GM18867 (cell line): ENCODE results near the gene ZNF511.
A peak's percentile ranks its signal among the peaks of the same experiment; 100 is the strongest.

Experiments used
- ATAC-seq: cut with Tn5 transposase; IDR thresholded peaks from one replicate; pipeline ENCODE4 v1.9.1; 2021; ENCODE audit warnings: mild to moderate bottlenecking, moderate library complexity; ENCODE audit not compliant: unreplicated experiment

ZNF511 gene

DNA sequence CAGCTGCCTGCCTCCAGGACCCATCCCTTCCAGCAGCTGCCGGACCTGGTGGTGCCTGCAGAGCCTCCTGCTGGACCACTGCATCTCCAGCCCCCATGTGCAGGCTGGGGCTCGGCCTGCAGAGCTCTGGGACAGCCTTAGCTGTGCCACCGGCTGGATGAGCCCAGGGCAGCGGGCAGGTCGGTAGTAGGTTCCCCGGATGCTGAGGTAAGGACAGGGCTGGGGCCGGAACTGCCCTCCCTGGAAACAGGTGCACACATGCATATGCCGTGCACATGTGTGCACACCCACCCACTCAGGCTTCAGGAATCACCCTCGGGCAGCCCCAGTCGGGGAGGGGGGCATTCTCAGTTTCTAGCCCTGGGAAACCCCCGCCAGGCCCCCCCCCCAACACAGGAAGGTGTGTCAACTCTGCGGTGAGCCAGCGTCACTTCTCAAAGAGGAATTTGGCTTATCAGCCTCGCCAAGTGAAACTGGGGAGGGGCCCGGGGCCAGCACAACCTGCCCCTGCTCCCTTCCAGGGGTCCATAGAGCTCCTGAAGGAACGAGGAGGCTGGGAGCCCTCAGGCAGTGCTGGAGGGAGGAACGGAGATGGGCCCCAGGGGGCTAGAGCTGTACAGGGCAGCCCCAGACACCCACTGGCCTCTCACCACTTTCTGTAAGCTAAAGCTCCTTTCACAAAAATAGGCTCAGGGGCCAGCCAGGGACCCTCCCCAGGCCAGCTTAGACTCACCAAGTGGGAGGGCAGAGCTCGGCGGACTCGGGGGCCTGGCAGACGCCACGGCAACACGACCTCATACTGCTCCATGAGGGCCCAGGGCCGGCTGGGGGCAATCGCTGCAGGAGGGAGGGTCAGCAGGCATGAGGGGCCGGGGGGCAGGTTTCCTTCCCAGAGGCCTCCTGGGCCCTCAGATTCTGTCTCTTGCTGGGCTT lies 33.7 kb upstream of the ZNF511 start:
- ATAC-seq: peak; percentile 50

DNA sequence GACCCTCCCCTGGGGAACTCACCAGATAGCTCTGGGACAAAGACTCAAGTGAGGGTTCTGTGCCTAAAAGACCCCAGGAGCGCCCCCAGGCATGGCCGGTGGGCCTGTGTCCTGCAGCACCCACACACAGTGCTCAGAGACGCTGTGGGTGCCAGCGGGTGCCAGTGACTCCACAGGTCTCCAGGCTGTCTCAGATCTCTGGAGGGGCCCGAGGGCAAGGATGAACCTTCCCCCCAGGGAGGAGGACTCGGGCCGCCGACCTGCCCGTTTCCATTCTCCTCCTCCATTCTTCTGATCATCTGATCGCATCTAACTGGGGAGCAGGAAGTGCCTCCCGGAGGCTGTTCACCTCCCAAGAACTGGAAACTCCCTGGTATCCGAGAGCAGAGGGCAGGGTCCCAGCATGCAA lies 33.0 kb upstream of the ZNF511 start:
- ATAC-seq: peak; percentile 33

DNA sequence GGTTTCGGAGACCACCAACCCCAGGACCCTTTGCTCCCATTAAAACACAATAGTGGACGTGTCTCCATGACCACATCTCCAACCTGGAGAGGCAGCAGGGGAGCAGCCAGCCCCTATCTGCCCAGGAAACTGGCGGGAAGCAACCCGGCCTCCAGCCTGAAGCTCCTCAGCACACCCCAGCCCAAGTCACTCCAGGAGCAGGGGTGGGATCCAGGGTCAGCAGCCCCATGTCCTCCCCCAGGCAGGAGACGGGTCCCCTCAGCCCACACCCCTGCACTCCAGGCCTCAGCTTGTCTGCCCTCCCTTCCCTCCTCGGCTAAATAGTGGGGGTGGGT lies 32.6 kb upstream of the ZNF511 start:
- ATAC-seq: no peak

DNA sequence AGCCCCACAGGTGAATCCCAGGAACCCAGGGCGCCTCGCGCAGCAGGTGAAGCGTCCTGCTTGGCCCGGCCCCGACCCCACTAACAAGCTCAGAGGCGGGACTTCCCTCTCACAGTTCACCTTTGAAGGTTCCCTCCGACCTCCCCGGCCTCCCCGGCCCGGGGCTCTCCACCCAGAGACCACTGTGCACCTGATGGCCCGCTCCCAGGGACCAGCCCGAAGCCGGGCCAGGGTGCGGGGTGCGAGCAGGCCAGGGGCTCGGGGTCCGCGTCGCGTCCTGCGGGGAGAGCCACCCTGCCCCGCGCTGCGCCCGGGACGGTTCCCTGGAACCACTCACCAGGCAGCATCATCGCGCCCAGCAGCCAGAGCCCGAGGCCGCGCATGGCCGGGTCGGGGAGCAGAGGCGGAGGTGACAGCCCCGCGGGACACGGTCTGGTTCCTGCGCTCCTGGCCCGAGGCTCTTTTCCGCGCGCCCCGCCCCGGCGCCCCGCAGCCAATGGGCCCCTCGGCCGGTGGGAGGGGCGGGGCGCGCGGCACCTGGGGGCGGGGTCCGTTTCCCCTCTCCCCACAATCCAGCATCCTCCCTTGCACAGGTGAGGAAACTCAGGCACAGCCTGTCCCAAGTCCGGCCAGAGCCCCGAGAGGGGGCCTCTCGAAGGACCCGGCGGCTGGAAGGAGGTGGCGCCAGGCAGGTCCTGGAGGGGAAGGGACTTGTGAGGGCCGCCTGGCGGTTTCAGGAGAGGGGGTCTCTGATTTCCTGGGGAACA lies 32.1 kb upstream of the ZNF511 start, which contains the start of gene ADAM8:
Gene ADAM8 (minus strand): TSS at position 434 of the 767 bp plus-strand sequence. CDS start 51 bp downstream, at position 383.
- peak; percentile 60 for ATAC-seq

DNA sequence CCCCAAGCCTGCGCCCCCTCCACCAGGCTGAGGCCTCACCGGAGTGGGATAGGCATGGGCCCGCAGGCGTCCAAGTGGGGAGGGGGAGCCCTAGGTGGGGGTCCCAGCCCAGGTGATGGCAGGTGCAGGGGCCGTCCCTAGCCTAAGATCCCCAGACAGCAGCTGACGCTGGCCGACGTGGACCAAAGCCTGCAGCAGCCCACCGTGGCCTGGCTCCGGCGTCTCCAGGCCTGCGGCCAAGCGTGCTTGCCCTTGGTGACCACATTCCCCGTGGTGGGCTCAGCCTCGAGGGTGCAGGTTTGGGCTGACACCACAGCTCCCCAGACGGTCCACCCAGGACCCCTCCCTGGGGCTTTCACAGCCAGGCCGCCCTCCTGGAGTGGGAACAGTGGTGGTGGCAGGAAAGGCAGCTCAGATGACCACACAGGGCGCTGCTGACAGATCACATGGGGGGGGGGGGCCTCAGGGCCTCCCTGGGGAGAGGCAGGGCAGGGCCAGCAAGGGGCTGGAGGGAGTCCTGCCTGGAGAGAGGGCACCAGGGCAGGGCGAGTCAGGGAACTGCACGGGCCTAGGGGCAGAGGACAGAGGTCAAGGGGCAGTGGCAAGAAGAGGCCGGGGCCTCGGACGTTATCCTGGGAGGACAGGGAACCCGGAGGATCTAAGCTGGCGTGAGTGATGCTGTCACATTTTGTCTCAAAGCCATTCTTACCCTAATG lies 31.3 kb upstream of the ZNF511 start:
- ATAC-seq: no peak

DNA sequence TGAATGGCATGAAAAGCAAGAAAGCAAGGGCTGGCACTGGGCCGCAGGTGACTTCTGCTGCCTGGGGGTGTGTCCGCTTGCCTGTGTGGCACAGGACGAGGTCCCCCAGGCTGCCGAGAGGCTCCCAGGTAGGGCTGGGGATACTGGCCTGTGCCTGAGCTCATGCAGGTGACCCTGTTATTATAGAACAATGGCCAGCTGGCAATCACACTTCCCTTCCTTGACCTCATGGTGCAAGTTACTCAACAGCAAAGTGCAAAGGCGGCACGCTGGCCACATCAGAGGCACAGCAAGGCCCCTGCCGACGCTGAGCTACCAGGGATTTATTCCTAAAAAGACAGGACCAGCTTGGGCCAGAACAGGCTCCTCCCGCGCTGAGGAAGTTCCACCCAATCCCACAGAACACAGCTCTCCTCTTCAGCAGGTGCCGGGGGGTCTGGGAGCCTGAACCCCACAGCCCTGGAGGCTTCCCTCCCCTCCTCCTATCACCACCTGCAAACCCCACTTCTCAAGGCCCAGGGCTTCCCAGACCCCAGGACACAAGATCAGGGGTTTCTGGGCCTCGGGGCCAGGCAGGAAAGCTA lies 30.6 kb upstream of the ZNF511 start:
- no peak for ATAC-seq

DNA sequence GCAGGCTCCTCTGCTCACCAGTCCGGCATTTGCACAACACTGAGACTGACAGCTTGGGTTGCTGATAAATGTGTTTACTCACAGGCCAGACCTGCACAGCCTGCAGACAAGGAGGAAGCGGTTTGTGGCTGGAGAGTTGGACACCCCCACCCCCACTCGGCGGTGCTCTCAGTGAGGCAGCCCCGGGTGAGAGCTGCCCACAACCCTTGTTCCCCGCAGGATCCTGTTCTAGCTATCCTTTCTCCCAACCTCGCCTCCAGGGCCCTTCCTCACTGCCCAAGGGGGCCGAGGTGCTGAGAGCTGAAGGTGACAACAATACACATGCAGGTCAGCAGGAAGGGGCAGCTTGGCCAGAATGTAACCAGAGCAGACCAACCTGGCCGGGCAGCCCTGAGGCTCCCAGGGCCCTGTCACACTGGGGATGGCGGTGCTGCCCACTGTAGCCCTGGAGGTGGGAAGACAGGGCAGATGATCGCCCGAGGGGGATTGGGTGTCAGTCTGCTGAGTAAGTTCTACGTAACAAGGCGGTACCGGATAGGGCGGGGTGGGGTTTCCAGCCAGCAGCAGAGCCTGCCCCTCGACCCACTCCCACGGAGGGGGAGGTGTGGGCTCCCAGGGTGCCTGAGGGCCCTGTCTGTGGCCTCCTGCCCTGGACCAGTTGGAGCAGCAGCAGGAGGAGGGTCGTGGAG lies 30.0 kb upstream of the ZNF511 start:
- ATAC-seq: peak; percentile 35

DNA sequence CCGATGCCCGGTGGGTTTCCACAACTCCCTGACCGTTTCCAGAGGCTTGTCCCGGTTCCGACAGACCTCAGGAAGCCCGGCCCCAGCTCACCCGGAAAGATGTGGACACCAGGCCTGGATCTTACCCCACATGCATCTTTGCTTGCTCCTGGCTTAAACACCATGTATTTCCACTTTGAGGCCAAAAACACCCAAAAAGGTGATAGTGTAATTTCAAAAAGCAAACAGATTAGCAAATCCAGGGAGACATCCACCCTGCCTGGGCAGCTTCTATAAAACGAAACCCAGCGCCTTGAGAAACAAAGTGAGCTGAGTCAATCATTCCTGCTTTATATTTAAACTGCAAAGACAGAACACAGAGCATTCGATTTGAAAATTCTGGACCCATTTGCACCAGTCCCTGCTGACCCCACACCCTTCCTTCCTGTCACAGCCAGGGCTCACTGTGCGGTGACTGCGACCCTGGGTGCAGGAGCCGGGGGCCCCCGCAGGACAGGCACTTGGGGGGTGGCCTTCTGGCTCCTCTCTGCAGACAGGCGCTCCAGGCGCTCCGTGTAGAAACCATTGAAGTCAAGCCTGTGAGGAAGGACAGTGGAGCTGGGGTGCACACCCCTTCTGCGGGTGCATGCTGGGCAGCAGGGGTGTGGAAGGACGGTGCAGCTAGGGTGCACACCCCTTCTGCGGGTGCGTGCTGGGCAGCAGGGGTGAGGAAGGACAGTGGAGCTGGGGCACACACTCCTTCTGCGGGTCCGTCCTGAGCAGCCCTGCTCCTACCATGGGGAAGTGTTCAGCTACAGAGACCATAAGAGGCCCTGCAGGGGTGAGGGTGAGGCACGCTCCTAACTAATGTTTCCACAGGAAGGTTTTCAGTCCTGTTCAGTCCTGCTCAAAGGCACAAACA lies 29.1 kb upstream of the ZNF511 start:
- ATAC-seq: no peak

DNA sequence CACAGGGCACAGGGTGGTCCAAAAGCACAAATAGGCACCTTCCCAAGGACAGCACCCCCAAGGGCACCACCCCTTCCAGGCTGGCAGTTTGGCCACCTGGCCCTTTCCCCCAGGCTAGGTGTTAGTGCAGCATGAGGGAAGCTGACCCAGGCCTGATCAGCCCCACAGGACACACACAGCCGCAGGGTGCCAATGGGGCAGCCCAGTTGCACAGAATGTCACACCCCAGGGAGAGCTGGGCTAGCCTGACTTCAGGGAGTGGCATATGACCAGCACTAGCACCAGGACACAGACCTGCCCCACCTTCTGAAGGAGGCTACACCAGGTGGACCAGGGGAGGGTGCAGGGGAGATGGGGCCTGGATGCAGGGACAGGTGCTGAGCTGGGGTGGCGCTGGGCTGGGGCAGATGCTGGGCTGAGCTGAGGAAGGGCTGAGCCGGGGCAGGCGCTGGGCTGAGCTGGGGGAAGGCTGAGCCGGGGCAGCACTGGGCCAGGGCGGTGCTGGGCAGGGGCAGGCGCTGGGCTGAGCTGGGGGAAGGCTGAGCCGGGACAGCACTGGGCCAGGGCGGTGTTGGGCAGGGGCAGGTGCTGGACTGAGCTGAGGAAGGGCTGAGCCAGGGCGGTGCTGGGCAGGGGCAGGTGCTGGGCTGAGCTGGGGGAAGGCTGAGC lies 28.2 kb upstream of the ZNF511 start:
- ATAC-seq: no peak

DNA sequence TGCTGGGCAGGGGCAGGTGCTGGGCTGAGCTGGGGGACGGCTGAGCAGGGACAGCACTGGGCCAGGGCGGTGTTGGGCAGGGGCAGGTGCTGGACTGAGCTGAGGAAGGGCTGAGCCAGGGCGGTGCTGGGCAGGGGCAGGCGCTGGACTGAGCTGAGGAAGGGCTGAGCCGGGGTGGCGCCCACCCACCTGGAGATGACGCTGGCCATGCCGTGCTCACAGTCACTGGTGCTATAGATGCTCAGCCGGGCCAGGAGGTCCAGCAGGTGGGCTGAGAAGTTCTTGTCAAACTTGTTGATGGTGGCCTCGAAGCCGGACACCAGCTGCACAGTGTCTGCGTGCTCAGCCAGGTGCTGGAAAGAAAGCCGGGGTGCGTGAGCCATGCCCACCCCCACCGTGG lies 27.6 kb upstream of the ZNF511 start:
- no peak for ATAC-seq

DNA sequence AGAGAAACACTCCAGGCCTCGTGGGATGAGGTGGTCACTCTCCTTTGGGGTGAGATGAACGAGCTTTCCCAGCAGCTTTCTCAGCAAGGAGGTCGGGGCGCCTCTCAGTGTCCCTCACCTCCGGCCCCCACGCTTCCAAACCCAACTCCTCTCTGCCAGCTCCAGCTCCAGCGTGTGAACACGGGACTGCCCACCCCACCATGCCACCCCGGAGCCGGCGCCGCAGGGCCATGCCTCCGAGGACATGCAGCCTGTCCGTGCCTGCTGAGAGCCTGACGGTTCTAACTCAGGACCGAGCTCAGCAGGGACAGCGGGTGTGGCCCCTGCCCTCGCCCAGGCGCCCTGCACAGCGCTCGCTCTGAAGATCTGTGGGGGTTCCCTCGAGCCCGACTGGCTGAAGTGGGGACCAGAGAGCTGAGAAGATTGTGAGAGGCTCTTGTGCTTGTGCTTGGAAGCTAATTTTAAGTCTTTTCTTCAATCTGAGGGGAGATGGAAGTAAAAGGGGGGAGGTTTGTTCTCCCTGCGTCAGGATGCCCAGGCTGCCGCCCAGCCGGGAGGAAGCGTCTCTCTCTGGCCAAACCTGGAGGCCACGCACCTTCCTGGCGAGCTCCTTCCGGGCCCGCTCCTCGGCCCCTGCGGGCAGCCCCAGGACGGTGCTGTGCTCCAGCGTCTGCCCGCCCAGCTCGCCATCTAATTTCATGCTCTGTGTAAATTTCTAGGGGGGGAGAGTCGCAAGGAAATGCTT lies 26.9 kb upstream of the ZNF511 start:
- no peak for ATAC-seq

DNA sequence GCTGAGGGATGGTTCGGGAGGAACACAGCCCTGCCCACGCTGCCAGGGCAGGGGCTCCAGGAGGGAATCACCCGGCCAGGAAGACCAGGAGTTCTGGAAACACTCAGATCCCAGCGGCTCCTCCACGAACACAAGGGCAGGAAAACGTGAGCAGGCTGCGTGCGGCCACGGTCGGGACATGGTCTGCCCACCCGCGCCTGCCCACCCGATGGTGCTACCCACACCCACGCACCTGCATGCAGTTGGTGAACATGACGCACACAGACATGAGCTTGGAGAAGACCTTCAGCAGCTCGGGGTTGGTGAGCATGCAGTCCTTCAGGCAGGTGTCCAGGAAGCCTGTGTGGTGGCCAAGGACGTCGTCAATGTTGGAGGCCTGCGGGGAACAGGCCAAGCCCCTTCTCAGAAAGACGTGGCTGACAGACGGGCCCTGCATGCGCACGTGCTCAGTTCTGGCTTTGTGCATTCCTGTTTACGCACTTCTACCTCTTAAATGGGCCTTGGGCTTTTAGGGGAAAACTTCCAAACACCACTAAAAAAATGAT lies 25.8 kb upstream of the ZNF511 start:
- ATAC-seq: no peak

DNA sequence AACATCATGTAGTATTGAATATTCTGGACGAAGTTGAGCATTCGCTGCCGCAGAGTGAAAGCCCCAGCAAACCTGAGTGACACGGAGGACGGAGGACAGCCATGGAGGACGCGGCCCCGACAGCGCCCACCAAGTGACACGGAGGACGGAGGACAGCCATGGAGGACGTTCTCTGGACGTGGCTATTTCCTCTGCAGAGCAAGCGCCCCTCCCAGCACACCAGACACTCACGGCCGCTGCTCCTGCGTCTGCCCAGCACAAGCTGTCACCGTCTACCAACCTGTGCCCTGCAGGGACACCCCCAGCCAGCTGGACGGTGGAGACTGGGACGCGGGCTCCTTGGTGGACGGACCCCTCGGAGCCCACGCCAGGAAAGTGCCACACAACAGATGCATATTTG lies 24.8 kb upstream of the ZNF511 start:
- no peak for ATAC-seq

DNA sequence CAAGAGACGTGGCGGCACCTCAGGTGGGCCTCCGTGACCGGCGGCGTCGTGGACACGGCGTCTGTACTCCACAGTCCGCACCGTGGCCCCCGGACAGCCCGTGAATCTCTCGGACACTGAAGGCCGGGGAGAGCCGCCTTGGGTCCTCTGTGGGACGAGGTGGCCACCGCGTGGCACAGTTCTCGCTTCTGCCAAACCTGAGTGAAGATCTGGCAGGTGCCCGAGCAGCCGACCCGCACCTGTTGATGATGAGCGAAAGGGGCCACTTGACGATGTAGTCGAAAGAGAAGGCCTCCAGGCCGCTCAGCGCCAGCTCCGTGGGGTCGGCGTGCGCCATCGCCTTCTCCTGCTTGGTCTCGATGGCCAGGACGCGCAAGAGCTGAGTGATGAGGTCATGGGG lies 23.5 kb upstream of the ZNF511 start:
- ATAC-seq: no peak

DNA sequence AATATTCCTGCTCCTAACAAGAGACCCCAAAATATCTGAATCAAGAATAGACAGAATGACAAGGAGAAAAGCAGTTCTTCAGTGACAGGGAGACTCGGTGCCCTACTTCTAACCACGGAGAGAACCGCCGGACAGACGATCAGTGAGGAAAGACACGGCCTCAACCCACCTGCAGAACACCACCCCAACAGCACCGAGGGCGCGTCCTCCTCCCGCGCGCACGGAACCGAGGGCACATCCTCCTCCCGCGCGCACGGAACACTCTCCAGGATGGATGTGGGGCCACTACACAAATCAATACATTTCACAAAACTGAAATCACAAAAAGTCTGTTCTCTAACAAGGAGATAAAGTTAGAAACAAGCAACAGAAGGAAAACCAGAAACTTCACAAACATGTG lies 22.3 kb upstream of the ZNF511 start:
- no peak for ATAC-seq

DNA sequence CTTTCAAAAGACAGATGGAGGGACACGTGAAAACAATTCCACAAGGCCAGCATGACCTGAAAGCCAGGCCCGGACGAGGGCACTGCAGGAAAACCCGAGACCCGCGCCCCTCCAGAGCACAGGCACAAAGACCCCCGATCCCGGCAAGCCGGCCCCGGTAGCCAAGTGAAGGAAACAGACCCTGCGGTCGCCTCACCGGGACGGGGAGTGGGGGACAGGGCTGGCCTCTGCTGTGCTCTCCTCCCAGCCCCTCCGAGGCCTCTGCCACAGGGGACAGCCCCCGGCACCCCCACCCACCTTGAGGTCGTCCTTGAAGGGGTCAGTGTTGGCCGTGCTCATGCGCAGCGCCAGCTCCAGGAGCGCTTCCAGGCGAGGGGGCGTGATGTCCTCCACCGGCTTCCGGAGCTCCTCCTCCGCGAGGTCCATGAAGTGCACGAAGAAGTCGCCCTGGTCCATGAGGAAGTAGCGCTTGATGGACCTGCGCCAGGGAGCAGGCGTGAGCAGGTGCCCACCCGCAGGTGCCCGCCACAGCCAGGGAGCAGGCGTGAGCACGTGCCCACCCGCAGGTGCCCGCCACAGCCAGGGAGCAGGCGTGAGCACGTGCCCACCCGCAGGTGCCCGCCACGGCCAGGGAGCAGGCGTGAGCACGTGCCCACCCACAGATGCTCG lies 20.7 kb upstream of the ZNF511 start:
- ATAC-seq: no peak

DNA sequence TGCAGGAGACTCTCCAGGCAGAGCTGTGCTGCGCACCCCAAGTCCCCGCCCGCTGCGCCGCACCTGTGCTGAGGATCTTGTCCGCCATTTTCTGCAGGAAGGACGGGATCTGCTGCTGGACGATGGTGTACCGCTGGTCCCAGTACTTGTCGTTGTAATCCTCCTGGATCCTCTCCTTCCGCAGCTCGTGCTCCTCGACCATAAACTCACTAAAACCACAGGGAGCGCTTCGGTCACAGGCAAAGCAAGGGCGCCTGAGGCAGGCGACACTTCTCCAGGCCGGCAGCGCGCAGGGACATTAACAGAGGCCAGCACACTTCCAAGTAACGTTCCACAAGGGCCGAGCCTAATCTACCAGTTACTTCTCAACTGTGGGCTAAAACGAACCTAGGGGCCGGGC lies 19.0 kb upstream of the ZNF511 start:
- ATAC-seq: no peak
